Stimulated activated CD4-positive, alpha-beta T cell treated with anti-CD3 and anti-CD28 coated beads, Interleukin-1b, Interleukin-23, amount 100 ng/mL, for 24 hours (primary cell): Measurements from ENCODE around the gene TXNDC16.
"Not testable (repeated sequence)": the region's sequence is repeated elsewhere in the genome, so short reads cannot be mapped to it uniquely, and the experiment has no call there.

Source experiments
- DNase-seq, 4 experiments: peaks; one replicate each; pipeline ENCODE4 v3.0.0-alpha.2; 2020; ENCODE audit warnings: low read depth in 4 of 4, low spot score in 1 of 4

TXNDC16 gene

GRCh38 chr14:52545584-52546317 is 6.6 kb downstream of the TXNDC16 start:
- DNase-seq: no peak

- DNase-seq: no peak
These were observed 13.7 kb downstream of the TXNDC16 start for GRCh38 chr14:52538623-52539022.

GRCh38 chr14:52536269-52536668 is 16.0 kb downstream of the TXNDC16 start:
- DNase-seq: no peak

GRCh38 chr14:52531481-52531880 is 20.8 kb downstream of the TXNDC16 start:
- no peak for DNase-seq

- DNase-seq: no peak
These were observed 25.3 kb downstream of the TXNDC16 start for GRCh38 chr14:52527052-52527451.

GRCh38 chr14:52522581-52523345 is 29.5 kb downstream of the TXNDC16 start:
- DNase-seq: no peak

- DNase-seq: no peak
These were observed 30.3 kb downstream of the TXNDC16 start for GRCh38 chr14:52522033-52522432.

- DNase-seq: no peak
These were observed 38.1 kb downstream of the TXNDC16 start for GRCh38 chr14:52514046-52514811.

GRCh38 chr14:52513249-52513648 is 39.1 kb downstream of the TXNDC16 start:
- DNase-seq: no peak

- no peak for DNase-seq
These were observed 57.9 kb downstream of the TXNDC16 start for GRCh38 chr14:52494444-52494843.

GRCh38 chr14:52485350-52485960 is 66.8 kb downstream of the TXNDC16 start:
- DNase-seq: no peak

GRCh38 chr14:52481864-52482263 is 70.4 kb downstream of the TXNDC16 start:
- no peak for DNase-seq

- DNase-seq: no peak
These were observed 78.7 kb downstream of the TXNDC16 start for GRCh38 chr14:52473557-52473956.

- DNase-seq: no peak
These were observed 79.6 kb downstream of the TXNDC16 start for GRCh38 chr14:52472728-52473127.

- not testable (repeated sequence) for DNase-seq
These were observed 80.1 kb downstream of the TXNDC16 start for GRCh38 chr14:52472251-52472650.

GRCh38 chr14:52467515-52468266 is 84.6 kb downstream of the TXNDC16 start:
- DNase-seq: no peak

GRCh38 chr14:52464175-52464574 is 88.1 kb downstream of the TXNDC16 start:
- DNase-seq: no peak

GRCh38 chr14:52463375-52463774 is 88.9 kb downstream of the TXNDC16 start:
- no peak for DNase-seq

GRCh38 chr14:52461721-52462120 is 90.6 kb downstream of the TXNDC16 start:
- DNase-seq: no peak

- DNase-seq: no peak
These were observed 93.6 kb downstream of the TXNDC16 start for GRCh38 chr14:52458721-52459085.

GRCh38 chr14:52457411-52457810 is 94.9 kb downstream of the TXNDC16 start:
- no peak for DNase-seq
